HK-2 (cell line): ENCODE measurements around the gene MYOM1.
"Not testable (repeated sequence)": the region's sequence is repeated elsewhere in the genome, so short reads cannot be mapped to it uniquely, and the experiment has no call there.

ENCODE experiments used
- DNase-seq: peaks from one replicate; pipeline ENCODE4 v3.0.0-alpha.2; 2018; ENCODE audit not compliant: unreplicated experiment

MYOM1 gene

DNA sequence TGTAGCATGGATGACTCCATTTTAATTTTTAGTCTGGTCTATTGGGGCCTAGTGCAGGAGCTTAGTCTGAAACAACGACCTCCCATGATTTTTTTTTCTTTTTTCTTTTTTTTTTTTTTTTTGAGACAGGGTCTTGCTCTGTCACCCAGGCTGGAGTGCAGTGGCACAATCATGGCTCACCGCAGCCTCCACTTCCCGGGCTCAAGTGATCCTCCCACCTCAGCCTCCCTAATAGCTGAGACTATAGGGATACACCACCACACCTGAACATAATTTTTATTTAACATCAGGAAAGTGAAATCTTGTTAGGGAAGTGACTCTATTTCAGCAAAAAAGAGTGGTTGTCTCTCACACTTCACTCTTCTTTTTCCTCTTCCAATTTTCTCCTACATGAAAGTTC lies 191.7 kb downstream of the MYOM1 start:
- DNase-seq: not testable (repeated sequence)

- DNase-seq: no peak
Observed at GRCh38 chr18:3027370-3027891, 192.3 kb downstream of the MYOM1 start.

DNA sequence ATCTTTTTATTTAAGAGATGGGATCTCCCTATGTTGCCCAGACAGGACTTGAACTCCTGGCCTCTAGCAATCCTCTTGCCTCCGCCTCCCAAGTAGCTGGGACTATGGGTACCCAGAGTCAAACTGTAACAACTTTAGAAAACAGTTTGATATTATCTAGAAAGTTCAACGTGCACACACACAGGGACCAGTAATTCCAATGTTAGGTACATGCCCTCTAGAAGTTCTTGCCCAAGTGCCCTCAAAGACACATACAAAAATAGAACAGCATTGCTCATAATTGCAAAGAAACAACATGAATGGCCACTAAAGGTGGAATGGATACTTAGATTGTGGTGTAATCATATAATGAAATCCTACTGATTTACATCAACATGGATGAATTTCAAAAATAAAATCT lies 194.2 kb downstream of the MYOM1 start:
- no peak for DNase-seq

GRCh38 chr18:3023603-3024002 lies 196.2 kb downstream of the MYOM1 start:
- not testable (repeated sequence) for DNase-seq
